Placental epithelial cell (primary cell): ENCODE results near the gene DNPH1. TPM values are rescaled to one million over a fixed set of nuclear protein-coding genes. Genes with fewer than 3 reads are reported as not detected.

ENCODE experiments used
- total RNA-seq: library from RNA; depleted of rRNA; stranded (reverse); fragments of >200 nt; gene quantifications from 2 replicates; pipeline ENCODE4 v1.2.3, GENCODE V29; 2012

The DNPH1 gene, protein sequence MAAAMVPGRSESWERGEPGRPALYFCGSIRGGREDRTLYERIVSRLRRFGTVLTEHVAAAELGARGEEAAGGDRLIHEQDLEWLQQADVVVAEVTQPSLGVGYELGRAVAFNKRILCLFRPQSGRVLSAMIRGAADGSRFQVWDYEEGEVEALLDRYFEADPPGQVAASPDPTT
- 42.8 and 62.0 TPM in 2 replicates for total RNA-seq

DNA sequence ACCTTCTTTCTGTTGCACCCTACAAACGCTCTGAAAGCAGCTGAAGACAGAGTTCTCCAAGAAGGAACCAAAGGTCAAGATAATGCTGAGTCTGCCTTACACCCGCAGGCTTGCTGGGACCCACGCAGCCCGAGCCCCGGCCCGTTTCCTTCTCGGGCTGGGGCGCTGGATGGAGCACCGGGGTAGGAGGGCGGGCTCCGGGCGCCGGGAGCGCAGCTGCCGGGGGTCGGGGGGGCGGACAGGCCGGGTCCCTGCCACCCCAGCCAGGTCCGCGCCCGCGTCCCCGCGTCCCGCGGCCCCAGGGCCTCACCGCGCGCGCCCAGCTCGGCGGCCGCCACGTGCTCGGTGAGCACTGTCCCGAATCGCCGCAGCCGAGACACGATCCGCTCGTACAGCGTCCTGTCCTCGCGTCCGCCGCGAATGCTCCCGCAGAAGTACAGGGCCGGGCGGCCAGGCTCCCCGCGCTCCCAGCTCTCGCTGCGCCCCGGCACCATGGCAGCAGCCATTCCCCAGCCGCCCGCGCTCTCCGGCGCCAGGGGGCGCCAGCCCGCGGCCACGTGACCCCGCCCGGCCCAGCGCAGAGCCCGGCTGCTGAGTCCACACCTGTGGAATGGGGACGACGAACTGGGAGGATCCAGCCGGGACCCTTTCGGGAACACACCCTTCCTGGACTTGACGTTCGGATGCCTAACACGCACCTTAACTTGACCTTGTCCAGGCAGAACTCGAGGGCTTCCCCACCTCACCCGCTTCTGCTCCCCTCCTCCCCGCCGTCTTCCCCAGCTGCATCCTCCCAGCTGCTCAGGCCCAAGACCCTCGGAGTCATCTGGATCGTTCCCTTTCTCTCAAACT, at the start of gene DNPH1:
DNPH1 (minus strand) TSS at position 531 of the 852 bp plus-strand sequence; CDS start at position 506, 25 bp downstream.

DNA sequence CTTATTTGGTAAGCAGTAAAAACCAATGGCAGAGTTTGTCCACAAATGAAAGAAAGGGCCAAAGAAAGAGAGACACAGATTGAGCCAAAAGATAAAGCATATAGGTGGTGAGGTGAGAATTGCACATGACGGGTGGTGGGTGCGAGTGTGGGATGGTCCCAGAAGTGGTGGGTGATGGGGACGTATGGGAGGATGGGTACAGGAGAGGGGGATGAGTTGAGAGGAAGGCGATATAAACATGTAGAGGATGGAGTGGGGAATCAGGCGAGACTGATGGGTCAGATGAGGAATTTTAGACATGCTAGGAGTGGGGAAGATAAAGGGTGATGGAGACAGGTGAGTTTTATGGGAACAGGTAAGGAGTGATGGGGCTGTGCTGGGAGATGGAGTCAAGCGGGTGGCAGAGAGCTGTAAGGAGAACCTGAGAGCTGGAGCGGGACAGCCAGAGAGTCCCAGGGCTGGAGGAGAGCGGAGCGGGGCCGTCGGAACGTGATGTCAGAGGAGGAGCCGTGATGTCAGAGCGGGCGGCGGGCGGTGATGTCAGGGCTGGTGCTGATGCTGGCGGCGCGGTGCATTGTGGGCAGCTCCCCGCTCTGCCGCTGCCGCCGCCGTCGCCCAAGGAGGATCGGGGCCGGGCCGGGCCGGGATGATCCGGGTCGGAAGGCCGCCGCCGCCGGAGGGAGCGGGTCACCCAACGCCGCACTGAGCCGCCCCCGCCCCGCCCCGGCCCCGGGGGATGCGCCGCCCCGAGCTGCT, 13.8 kb upstream of the DNPH1 start, which contains the start of gene TTBK1:
TTBK1 (plus strand) TSS at position 574 of the 756 bp plus-strand sequence. CDS start 3,180 bp downstream, outside the sequence.

DNA sequence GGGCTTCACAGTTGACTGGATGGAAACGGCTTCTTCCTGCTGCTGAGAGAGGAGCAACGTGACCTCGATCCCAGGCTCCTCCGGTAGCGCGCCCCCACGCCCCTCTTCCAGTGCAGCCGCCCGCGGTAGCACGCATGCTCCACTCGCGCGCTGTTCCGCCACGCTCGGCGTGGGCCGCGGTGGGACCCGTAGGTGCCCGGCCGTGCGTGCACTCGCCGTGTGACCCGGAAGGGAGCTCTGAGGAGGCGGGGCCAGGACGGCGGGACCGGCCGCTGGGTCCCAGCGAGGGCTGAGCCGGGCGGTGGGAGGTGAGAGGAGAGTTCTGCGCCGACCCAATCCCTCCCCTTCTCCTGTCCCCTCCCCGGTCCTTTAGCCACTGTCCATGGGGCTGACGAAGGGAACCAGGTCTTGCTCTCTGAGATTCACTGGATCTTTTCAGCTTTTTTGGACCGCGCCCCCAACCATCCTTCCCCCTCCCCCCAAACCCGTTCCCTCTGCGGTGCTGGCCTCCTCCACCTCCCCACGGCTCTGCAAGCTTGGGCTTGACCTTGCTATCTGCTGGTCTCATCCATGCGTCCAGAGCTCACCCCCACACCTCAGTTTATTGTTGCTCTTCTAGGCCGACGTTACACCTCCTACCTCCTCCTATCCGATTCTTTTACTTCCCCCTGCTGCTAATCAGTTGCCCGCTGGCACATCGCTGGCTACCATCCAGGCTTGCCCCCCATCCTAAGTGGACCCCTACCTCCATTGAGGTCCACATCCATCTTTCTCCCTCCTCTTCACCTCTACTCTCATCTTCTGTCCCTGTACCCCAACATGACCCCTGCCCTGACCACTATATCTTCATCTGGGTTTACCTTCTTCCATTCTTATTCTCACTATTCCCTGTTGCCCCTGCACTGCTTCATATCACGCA, 47.1 kb downstream of the DNPH1 start, which contains the start of gene CUL9:
CUL9 (plus strand) TSS at position 255 of the 919 bp plus-strand sequence. CDS start 2,115 bp downstream, outside the sequence.

Other genes starting within 250 kb of the DNPH1 start
- gene PPP2R5D, start 244.9 kb downstream of the DNPH1 start, total RNA-seq, result 39.3 and 49.2 TPM in 2 replicates
- 57.7 and 59.3 TPM in 2 replicates for gene MEA1, start 215.5 kb downstream of the DNPH1 start, total RNA-seq
- 81.7 and 147 TPM in 2 replicates for gene KLHDC3, start 215.2 kb downstream of the DNPH1 start, total RNA-seq
- gene RRP36, start 207.9 kb downstream of the DNPH1 start, total RNA-seq, result 41.6 and 59.4 TPM in 2 replicates
- 57.5 and 80.1 TPM in 2 replicates for gene CUL7, start 175.6 kb downstream of the DNPH1 start, total RNA-seq
- gene MRPL2, start 170.0 kb downstream of the DNPH1 start, total RNA-seq, result 22.8 and 28.1 TPM in 2 replicates
- gene KLC4, start 169.8 kb downstream of the DNPH1 start, total RNA-seq, result 40.0 and 41.2 TPM in 2 replicates
- 844 and 868 TPM in 2 replicates for gene PTK7, start 153.2 kb downstream of the DNPH1 start, total RNA-seq
- gene SRF, start 58.2 kb downstream of the DNPH1 start, total RNA-seq, result 11.8 and 34.7 TPM in 2 replicates
- 32.0 and 40.4 TPM in 2 replicates for gene CUL9, start 47.3 kb downstream of the DNPH1 start, total RNA-seq
- under 0.01 TPM in 1 of 2 replicates, not detected in the other for gene TTBK1, start 14.0 kb upstream of the DNPH1 start, total RNA-seq
- not detected in 2 replicates for gene SLC22A7, start 68.8 kb upstream of the DNPH1 start, total RNA-seq
- gene CRIP3, start 79.3 kb upstream of the DNPH1 start, total RNA-seq, result 2.4 TPM in 1 of 2 replicates, not detected in the other
- 20.8 and 25.6 TPM in 2 replicates for gene ZNF318, start 140.2 kb upstream of the DNPH1 start, total RNA-seq
- gene ABCC10, start 198.1 kb upstream of the DNPH1 start, total RNA-seq, result 24.0 and 28.3 TPM in 2 replicates
- 6.8 and 11.0 TPM in 2 replicates for gene DLK2, start 226.1 kb upstream of the DNPH1 start, total RNA-seq
- 19.0 and 19.6 TPM in 2 replicates for gene TJAP1, start 248.1 kb upstream of the DNPH1 start, total RNA-seq